ENCODE data around the gene PTPRQ. TPM values are rescaled to one million over a fixed set of nuclear protein-coding genes. Genes with fewer than 3 reads are reported as not detected.
A peak's percentile ranks its signal among the peaks of the same experiment; 100 is the strongest.

The PTPRQ gene
- total and polyA plus RNA-seq, 2 of the 8 experiments (the other 6 are each of a cell fraction or from before 2014, with no cell fraction given), result not detected

GRCh38 chr12:80400571-80400991 is 43.5 kb upstream of the PTPRQ start:
- H3K18ac ChIP-seq (ENCODE audit: extremely low read depth, low read length), result no peak overlapping the region
- H4K5ac ChIP-seq (ENCODE audit: insufficient read length, low read depth, low read length), result no peak overlapping the region
- H3K4me2 ChIP-seq (ENCODE audit: insufficient read depth in 1 of 2, low read depth in 2 of 2, low read length in 2 of 2), result peak overlapping the region in 1 of 2 experiments; percentile 7; a peak in 2 of 4 replicates
- H2BK12ac ChIP-seq (ENCODE audit: low read depth, low read length), result no peak overlapping the region
- no peak overlapping the region for H3K9ac ChIP-seq (replicated peaks in 1 of 4; ENCODE audit: extremely low read depth in 1 of 4, low read depth in 3 of 4, low read length in 3 of 4)
- no peaks in the 10 kb centered on the region for H3K79me1 ChIP-seq (ENCODE audit: low read depth, low read length)
- no peaks in the 10 kb centered on the region; the same call in 1 of the 2 replicates for H3K23me2 ChIP-seq (ENCODE audit: low read depth, low read length)
- H3K14ac ChIP-seq (ENCODE audit: insufficient read length), result no peak overlapping the region
- no peak overlapping the region for H2BK15ac ChIP-seq (ENCODE audit: low read length)
- no peak overlapping the region for H2BK20ac ChIP-seq (ENCODE audit: low read length)
- no peaks in the 10 kb centered on the region for H3K9me3 ChIP-seq (ENCODE audit: insufficient read depth in 2 of 2, low read depth in 1 of 2, low read length in 1 of 2)
- DNase-seq (ENCODE audit: low read depth in 1 of 2, low spot score in 2 of 2) (peak in 1 of 2 experiments; percentile 52), FAIRE-seq (no peak)
- H3K27ac ChIP-seq (ENCODE audit: low read depth, low read length), result no peak overlapping the region
- no peaks in the 10 kb centered on the region for H3K36me3 ChIP-seq (ENCODE audit: control insufficient read depth in 2 of 4, insufficient read depth in 4 of 4, low read length in 3 of 4)
- H2AK5ac ChIP-seq (ENCODE audit: low read depth, low read length), result no peak overlapping the region
- H2BK5ac ChIP-seq (ENCODE audit: low read depth, low read length), result no peak overlapping the region
- no peaks in the 10 kb centered on the region for H3K79me2 ChIP-seq (ENCODE audit: control insufficient read depth in 1 of 2, insufficient read depth in 2 of 2, low read length in 2 of 2)
- no peak overlapping the region for H3K4ac ChIP-seq (replicated peaks; ENCODE audit: insufficient read length, low read depth, low read length)
- H4K8ac ChIP-seq (ENCODE audit: extremely low read depth, insufficient read depth, low read length), result no peak overlapping the region; the same call in 1 of the 2 replicates
- no peaks in the 10 kb centered on the region for H3K27me3 ChIP-seq (replicated peaks in 1 of 4; ENCODE audit: control insufficient read depth in 3 of 4, extremely low read depth in 1 of 4, insufficient read depth in 3 of 4, low read length in 3 of 4)
- no peak overlapping the region for H2BK120ac ChIP-seq (replicated peaks; ENCODE audit: low read depth, low read length)
- ChIA-PET CTCF (ENCODE audit: partially characterized antibody) (interaction anchor here (1.0 to 2.9 kb wide), 6 partner anchors 10 to 437 kb away, joined by 3 to 10 read pairs (median 5); no protein-coding TSS in a partner anchor), POLR2A (ENCODE audit: partially characterized antibody) (interaction anchor here (0.6 kb wide), 1 partner anchor 93 kb away, joined by 6 read pairs; no protein-coding TSS in a partner anchor)
- H4K20me1 ChIP-seq (replicated peaks in 1 of 2; ENCODE audit: control insufficient read depth in 1 of 2, insufficient read depth in 2 of 2, low read length in 2 of 2), result no peaks in the 10 kb centered on the region
- H3K23ac ChIP-seq (ENCODE audit: insufficient read length), result no peak overlapping the region
- H3K4me1 ChIP-seq (replicated peaks in 1 of 4; ENCODE audit: control insufficient read depth in 3 of 4, insufficient read depth in 4 of 4, low read length in 3 of 4), result no peaks in the 10 kb centered on the region
- WGBS, 2 experiments (ENCODE audit: extremely low coverage in 1 of 2, insufficient coverage in 1 of 2, insufficient read length in 1 of 2, insufficient replicate concordance in 2 of 2, low coverage in 1 of 2, low lambda C conversion rate in 2 of 2, missing lambda C conversion rate in 1 of 2), result 81% methylated on average over 20 of the region's 20 CpGs; no CpG with 5 or more reads in 1 of the 2 experiments
- H3K4me3 ChIP-seq (ENCODE audit: extremely low read depth in 1 of 4, insufficient read depth in 2 of 4, low read depth in 3 of 4, low read length in 4 of 4), result no peak overlapping the region
- no peak overlapping the region for H3K56ac ChIP-seq (replicated peaks; ENCODE audit: insufficient read length, low read depth, low read length)
- H2AFZ ChIP-seq (ENCODE audit: low read length), result peak overlapping the region; percentile 94
- no peak overlapping the region for H4K91ac ChIP-seq (replicated peaks; ENCODE audit: insufficient read length, low read length)
- TF ChIP-seq NANOG (IDR thresholded peaks at IDR 0.05; ENCODE audit: insufficient read depth, low read depth, low read length, poor library complexity, severe bottlenecking) (no peak), POU5F1 (IDR thresholded peaks at IDR 0.05; ENCODE audit: low read depth, low read length) (no peak), SIRT6 (IDR thresholded peaks at IDR 0.05; ENCODE audit: low read length) (no peak), JUN (IDR thresholded peaks at IDR 0.05; ENCODE audit: low read depth, low read length) (no peak), SAP30 (IDR thresholded peaks at IDR 0.05; ENCODE audit: insufficient read depth, insufficient replicate concordance, low read length) (no peak), KDM4A (IDR thresholded peaks at IDR 0.05; ENCODE audit: low read depth, low read length, severe bottlenecking) (no peak), POLR2A (IDR thresholded peaks at IDR 0.05; ENCODE audit: control extremely low read depth in 1 of 2, low read depth in 2 of 2, low read length in 2 of 2) (no peak), BCL11A (IDR thresholded peaks at IDR 0.05; ENCODE audit: low read depth in 2 of 2, low read length in 2 of 2) (no peak), RBBP5 (IDR thresholded peaks at IDR 0.05; ENCODE audit: borderline replicate concordance, low read depth, low read length) (no peak), TAF1 (IDR thresholded peaks at IDR 0.05; ENCODE audit: low read depth, low read length) (no peak), POLR2AphosphoS5 (IDR thresholded peaks at IDR 0.05; ENCODE audit: low read depth, low read length) (no peak), YY1 (IDR thresholded peaks at IDR 0.05; ENCODE audit: low read depth, low read length) (no peak), BACH1 (IDR thresholded peaks at IDR 0.05; ENCODE audit: low read length) (no peak)
- TF ChIP-seq, protein P1, sequence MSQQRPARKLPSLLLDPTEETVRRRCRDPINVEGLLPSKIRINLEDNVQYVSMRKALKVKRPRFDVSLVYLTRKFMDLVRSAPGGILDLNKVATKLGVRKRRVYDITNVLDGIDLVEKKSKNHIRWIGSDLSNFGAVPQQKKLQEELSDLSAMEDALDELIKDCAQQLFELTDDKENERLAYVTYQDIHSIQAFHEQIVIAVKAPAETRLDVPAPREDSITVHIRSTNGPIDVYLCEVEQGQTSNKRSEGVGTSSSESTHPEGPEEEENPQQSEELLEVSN (IDR thresholded peaks at IDR 0.05), result no peak

Measured in H1 (cell line).